GM18511 (cell line): ENCODE data around the gene CUBN.

ENCODE experiments used
- ATAC-seq: cut with Tn5 transposase; IDR thresholded peaks from one replicate; pipeline ENCODE4 v1.9.1; 2021; ENCODE audit warnings: mild to moderate bottlenecking, moderate library complexity; ENCODE audit not compliant: unreplicated experiment

The CUBN gene

DNA sequence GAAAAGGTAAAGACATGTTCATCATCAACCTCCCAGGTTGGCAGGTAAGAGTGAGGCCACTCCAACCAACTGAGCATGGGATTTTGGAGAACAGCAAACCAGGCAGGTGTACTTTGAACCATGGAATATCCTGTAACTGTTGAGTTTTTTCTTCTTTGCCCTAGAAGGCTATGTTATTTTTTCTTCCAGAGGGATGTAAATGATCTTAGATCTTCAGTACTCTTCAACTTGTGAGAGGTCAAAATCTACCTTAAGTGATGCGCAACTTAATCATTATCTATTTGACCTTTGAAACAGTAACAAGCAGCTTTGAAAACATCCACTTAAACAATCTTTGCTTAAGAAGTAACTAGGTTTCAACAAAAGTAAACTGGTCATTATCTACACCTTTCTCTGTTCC lies at the start of gene CUBN:
CUBN (minus strand) TSS at position 71 of the 400 bp plus-strand sequence; CDS start at position 25, 46 bp downstream.
- no peak for ATAC-seq

DNA sequence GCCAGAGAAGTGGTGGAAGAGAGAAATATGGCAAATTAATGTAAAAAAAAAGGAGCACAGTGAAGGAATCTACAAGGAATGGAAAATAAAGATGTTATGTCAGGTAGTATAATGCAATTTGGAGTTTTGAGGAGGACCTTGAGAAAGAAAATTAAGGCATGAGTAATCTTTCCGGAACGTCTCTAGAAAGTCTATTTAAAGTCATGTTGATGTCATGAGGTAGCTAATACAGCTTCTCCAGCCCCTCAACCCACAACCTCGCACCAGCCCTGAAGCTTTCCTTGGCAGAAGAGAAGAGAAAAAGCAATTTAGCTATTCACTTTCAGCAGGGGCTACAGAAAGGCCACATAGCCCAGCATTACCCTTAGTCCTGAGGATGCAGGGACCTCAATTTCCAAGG lies 49.4 kb upstream of the CUBN start:
- ATAC-seq: no peak

DNA sequence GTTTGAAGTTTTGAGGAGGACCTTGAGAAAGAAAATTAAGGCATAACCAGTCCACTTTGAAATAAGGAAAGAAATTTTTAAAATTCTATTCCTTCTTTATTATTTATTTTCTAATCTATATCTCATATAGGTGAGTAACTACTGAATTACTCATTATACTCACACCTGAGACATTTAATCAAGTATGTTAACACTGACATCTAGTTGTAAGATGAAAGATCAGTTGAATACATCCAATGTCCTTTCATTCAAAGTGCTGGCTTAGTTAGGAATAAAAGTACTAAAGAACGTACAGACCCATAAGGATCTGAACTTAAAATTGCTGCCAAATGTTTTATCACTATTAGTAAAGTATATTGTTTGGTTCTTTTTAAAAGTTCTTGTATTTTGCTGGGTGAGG lies 48.4 kb upstream of the CUBN start:
- no peak for ATAC-seq

DNA sequence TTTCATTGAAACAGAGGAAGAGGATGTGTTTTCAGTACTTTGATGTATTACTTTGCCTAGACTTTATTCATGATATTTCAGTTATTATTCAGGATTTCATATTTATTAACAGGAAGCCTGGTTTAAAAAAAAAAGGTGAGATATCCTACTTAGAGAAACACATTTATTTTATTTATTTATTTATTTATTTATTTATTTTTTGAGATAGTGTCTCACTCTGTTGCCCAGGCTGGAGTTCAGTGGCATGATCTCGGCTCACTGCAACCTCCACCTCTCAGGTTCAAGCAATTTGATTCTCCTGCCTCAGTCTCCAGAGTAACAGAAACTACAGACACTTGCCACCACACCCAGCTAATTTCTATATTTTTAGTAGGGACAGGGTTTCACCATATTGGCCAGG lies 47.4 kb upstream of the CUBN start:
- ATAC-seq: no peak

DNA sequence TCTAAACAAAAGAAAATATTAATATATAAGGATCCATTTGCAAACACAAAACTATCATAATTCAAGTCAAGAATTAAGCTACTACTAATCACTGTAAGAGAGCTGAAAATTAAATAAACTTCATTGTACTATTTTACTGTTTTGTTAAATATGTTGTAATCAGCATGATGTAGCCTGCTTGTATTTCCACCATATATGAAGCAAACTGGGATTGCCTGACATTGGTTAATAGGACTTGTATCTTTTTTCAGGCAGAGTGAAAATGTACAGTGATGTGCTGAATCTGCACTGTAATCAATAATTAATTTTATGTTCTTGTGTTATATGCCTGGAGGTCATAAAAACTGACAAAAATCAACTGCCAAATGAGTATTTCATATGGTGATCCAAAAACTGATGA lies 46.5 kb upstream of the CUBN start:
- no peak for ATAC-seq

DNA sequence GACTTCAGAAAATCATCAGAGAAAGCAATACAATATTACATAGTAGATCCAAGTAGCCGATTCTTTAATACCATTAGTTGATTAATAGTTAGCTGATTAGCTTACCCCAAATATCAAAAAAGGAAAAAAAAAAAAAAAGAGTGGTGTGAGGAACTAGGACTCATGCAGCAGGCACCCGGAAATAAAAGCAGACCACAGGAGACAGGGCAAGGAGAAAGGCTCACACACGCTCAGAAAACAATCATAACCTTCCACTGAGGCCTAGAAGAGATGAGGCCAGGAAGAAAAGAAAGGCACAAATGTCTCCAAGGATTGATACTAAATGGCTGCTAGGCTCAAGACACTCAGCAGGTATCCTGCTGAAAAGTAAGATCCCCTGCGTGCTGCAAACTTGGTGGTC lies 45.9 kb upstream of the CUBN start:
- peak; percentile 60 for ATAC-seq

DNA sequence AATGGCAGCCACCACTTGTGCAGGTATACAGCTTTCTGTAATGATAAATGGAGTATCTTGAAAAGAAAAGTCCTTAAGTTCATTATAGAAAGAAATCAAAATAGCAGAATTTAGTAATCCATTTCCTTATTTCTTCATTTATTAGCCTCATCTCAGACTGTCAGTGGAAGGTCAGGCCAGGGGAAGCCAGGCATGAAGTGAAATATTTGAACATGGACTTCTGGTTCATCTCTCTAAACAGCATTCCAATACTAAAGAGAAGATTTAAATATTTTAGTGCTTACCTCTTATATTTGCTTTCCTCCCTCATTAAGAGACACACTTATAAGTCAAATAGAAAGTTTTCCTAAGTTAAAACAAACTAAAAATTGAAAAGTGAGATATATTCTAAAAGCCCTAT lies 45.0 kb upstream of the CUBN start:
- ATAC-seq: no peak

DNA sequence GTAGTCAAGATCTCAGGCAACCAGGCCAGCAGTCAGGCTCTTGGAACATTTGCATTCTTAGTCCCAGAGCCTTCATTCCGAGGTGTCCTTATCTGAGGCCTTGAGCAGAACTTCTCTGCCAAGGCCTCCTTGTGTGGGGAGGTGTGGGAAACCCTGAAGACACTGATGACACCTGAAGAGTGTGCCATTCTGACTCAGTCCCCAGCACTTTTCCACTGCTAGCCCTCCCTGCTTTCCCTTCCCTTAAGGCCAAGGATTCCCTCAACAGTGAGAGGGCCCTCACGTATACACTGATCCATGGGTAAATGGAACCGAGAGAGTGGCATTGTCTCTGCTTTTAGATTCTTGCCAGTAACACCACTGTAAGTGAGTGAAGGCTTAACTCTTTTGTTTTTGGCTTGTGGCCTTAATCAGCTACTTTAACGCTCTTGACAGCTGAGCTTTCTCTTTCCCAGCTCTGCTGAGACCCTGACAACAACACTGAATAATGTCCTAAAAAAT lies 41.6 kb upstream of the CUBN start:
- ATAC-seq: no peak

DNA sequence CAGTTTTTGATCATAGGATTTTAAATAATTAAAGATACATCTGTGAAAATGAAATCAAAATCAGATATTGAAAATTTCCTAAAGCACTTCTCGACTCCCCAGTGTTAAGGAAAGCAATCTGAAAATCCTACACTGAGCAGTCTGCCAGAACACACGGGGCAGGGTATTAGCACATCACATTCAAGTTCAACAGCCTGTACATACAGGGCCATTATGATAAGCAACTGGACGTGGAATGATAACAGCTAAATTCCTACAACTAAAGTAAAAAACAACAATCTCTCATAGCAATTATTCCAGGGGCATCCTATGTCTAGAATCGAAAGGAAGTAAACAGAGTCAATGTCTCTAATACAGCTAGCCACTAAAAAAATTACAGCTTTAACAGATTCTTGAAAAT lies 40.2 kb upstream of the CUBN start:
- ATAC-seq: no peak

DNA sequence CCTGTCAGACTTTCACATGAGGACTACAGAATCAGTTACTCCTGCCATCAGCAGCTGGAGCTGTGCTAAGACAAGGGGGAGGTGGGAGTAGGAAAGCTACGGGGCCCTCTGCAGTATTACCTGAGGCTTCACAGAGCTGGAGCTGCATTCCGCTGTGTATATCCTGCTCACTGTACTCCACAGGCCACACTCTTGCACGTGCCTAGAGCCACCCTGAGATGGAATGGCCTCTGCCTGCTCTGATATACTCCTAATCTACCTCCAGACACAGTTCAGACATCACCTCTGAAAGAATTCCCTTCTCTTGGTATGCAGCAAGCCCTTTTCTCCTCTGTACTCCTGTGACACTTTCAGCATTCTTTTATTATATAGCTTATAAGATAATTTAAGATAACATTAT lies 37.1 kb upstream of the CUBN start:
- no peak for ATAC-seq

DNA sequence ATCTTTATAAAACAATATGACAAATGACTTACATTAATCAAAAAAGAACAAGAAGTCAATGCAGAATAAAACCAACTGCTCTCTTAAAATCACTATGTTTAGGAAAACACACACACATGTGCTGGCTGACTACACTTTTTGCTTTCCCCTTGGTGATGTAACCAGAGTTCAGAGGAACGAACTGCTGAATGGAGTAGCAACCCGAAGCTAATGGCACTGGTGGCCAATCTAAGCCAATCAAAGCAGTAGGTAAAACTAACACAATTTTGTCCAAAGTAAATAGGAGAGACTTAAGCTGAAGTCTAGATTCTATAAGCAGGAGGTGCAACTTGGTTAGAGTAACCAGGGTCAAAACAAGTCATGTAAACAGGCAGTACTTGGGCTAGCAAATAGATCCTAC lies 33.2 kb upstream of the CUBN start:
- no peak for ATAC-seq

DNA sequence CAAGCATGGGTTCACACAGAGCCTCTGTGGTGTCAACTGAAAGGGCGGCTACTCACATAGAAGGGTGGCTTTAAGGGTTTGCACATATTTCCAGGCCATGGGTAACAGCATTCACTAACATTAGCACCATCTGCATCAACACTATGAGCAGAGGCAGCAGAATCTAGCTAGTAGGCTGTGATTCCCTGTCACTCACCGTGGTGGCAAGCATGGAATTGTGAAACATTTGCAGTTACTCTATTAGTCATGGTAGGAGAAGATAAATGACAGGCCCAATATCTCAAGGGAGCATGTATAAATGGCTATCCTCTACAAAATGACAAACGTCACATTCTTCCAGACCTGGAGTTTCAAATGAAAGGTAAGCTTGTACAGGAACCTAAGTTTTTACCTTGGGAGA lies 32.2 kb upstream of the CUBN start:
- ATAC-seq: no peak

DNA sequence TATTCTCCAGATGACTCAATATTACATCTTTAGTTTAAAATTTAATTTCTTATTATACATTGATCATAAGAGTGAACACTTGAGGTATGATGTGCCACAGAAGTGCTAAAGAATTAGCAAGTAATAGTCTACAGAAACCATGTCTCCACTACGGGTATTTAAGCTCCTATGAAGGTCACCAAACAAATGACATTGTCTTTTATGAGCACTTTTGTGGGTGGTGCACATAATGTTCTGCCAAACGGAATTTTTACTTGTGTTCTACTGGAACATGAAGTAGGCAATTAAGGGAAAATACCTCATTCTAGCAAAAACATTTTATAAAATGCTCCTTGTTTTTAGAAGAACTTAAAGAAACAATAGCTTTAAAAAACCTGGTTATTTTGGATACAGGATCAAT lies 27.4 kb upstream of the CUBN start:
- no peak for ATAC-seq

DNA sequence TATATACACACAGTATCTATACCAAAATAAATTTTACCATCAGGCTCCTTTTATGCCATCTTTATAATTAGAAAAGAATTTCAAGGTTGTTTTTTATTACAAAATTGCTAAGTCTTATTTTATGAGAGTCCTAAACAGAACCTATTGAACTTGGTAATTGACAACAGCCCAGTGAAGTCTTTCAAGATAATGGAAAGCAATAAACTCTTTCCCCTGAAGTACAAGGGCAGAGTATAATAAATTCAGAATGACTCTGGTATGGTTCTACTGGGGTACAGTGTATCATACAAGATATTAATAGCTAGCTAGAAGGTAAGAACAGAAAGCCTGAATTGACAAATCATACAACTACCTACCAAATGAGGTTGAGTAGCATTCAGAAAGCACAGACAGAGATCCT lies 26.2 kb upstream of the CUBN start:
- no peak for ATAC-seq

DNA sequence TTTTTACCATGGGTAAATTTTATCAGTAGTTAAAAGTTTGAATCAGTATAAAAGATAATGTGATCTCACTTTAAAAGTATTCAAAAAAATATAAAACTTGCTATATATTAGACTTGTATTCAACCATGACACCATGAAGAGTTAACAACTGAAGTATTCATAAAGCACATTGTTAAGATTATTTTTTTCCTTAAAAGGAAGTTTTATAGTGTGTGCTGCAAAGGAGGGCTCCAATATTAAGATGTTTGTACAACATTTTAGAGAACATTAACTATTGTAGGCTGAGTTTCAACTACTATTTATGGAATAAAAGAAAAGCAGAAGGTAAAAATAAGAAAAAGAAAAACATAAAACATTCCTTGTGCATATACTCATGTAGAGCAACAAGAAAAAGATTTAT lies 24.5 kb upstream of the CUBN start:
- ATAC-seq: no peak

DNA sequence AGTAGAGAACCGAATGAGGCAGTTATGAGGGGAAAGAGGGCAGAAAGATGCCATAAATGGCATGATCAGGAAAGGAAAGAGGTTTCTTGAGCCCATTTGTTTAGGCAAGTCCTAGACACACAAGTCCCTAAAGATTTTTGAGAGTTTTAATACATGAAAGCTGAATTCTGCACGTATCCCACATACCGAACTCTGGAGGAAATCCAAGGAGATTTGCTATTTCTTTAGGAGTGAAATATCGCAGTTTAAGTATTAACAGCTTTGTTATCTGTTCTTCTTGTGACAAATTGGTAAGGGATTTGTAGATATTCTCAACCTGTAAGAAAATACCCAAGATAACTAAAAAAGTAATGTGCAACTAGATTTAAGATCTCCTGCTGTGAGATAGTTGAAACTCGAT lies 23.7 kb upstream of the CUBN start:
- no peak for ATAC-seq

DNA sequence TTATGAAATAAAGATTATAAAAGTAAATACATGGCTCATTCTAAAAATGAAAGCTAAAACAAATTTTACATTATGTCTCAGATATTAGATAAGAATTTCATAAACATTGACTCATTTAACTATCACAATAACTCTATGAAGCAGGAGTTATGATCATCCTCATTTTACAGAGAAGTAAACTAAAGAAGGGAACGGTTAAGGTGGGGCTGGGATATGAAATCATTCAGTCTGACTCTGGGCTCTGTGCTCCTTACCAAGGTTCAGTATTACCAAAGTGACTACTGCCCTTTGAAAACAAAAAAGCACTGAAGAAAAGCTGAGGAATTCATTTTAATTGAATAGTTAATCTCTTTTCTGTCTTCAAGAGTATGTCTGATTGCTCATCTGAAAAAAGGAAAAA lies 22.1 kb upstream of the CUBN start:
- ATAC-seq: no peak

DNA sequence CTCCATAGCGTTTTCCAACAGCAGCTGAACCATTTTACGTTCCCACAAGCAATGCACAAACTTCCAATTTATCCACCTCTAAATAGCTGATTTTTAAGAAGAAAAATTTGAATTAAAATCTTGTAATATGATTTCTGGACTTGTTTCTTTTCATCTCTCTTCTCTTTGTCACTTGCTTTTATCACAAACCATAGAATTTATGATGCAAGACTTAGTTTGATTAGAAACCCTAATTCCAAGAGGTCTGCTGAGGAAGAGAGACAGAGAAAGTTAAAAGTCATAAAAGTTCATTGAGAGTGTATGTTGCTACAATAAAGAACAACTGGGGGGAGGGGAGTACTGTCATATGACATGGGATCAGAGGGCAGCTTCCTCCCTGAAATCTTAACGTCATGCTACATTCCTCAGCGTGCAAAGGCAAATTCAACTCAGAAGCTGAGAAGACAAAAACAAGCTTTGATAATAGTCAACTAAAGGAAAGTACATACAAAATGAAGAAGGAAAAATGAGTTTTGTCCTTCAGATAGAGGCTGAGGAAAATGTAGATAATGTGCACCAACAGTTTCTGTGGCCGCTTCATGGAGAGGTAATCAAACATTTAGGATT lies 18.4 kb upstream of the CUBN start:
- ATAC-seq: no peak

DNA sequence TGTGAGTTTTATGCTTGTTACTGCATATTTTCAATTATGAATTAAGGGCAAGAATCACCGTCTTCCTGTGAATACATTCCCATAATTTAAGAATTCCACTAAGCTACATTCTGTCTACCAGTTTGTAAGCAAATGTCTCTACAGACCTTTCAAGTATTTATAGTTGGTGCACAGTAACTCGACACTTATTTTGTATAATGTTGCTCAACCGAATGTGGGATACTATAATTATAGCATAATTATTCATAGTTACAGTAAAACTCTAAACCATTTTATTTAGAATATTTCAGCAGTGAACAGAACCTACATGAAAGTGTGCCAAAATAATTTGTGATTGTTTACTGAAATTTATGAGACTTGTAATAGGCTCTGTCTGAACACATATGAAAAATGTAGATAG lies 17.3 kb upstream of the CUBN start:
- no peak for ATAC-seq

DNA sequence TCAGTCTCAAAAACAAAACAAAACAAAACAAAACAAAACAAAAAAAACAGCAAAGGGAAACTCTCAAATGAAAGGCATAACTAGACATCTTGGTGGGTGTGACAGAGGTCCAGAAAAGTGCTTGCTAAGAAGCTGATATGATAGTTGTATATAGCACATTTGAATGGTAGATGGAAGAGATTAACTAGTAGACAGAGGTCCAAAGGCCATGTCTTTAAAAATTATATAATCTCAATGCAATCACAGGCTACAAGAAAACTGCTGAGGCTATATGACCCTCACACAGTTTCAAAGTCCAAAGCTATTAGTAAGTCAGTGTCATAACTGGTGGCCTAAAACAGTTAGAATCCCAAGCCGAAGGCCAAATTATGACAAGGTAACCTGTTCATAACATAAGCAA lies 15.6 kb upstream of the CUBN start:
- ATAC-seq: no peak

DNA sequence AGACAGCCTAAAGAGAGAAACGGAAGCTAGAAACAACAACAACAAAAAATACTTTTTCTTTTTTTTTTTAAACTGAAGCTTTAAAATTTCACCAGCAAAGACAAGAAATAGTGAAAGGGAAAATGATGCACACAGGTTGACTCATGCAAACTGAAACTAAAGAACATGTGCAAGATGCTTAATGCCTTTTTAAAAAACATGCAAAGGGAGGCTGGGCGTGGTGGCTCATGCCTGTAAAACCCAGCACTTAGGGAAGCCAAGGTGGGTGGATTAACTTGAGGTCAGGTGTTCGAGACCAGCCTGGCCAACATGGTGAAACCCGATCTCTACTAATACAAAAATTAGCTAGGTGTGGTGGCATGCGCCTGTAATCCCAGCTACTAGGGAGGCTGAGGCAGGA lies 15.1 kb upstream of the CUBN start:
- ATAC-seq: peak; percentile 66

DNA sequence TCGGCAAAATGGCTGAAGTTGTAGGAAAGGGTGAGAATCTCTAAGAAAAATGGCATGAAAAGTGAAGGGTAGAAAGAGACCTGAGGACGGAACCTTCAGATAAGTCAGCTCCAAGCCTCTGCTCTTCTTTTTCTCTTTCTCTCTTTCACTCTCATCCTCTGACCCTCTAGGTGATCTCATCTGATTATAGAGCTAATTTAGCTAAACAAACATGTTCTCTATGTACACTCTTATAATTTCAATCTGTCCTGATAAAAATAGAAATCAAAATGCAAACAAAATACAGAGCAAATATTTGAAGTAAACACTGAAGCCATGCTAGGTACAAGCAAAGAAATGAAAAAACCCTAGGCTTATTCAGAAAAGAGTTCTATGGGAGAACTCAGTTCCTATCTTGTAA lies 14.4 kb upstream of the CUBN start:
- no peak for ATAC-seq

DNA sequence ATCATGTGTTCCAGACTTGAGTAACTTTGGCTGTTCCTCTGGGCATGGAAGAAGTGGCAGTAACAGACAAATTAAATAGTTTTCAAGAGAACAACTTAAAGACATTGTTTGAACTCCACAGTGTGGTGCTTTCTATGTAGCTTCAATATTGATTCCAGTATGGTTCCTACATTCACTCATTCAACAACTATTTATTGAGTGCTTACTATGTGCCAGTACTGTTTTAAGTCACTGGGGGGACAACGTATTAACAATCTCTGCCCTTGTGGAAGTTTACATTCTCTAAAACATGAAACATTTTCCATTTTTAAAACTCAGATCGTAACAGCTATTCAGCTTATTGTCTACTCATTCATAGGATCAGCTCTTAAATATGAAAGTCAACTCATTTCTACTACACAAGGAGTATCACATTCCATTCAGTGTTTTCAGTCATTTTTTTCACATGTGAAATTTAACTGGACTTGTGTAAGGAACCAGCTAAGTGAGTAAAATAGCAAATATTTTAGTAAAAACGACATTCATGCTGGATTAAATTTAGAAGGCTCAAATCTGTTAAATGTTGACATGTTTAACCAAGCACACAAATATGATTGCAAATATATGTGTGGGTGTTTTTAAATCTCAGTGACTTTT lies 13.6 kb upstream of the CUBN start:
- ATAC-seq: no peak
